HepG2 (cell line): Measurements from ENCODE around the gene SUCLG1. TPM values are rescaled to one million over a fixed set of nuclear protein-coding genes. Genes with fewer than 3 reads are reported as not detected.

Source experiments
- ATAC-seq: fragments of 200-7000 bp; cut with Tn5 transposase; 3 replicates; pipeline ENCODE4 v1.9.1; 2020; ENCODE audit warnings: mild to moderate bottlenecking, moderate library complexity
- BruUV-seq: library from RNA; stranded (reverse); fragments of 400-500 nt; replicated peaks from 2 replicates; lab custom pipeline; 2021; lab: Mats Ljungman, UMichigan
- CTCF ChIA-PET: fragments of 300-600 bp; formaldehyde crosslinking; extraction: SDS; loops from one replicate; lab custom pipeline; 2021; ENCODE audit warnings: low total read pairs, inconsistent platforms, low intra/inter-chr PET ratio; lab: Yijun Ruan, JAX
- POLR2A ChIA-PET: fragments of 350-600 bp; sonication (Branson Sonifier 250); formaldehyde crosslinking; loops from one replicate; lab custom pipeline; 2020; ENCODE audit warnings: antibody characterized with exemption, inconsistent platforms; lab: Yijun Ruan, JAX
- DNase-seq: peaks from one replicate; pipeline ENCODE4 v3.0.0-alpha.2; 2015; ENCODE audit warnings: low spot score
- FAIRE-seq: peaks from 3 replicates; lab custom pipeline; 2011; peaks lifted over from hg19 to GRCh38; lab: Jason Lieb, UNC
- H2AFZ ChIP-seq: one replicate; pipeline ENCODE4 v1.6.1; 2011; ENCODE audit warnings: low read length, inconsistent platforms
- H3K27ac ChIP-seq: fragments of 300-600 bp; 3 replicates; pipeline ENCODE4 v1.8.0; 2011; ENCODE audit warnings: mixed run types, mild to moderate bottlenecking, mixed read lengths, low read length, inconsistent platforms; ENCODE audit not compliant: insufficient read depth; ENCODE audit errors: extremely low read length
- H3K27me3 ChIP-seq, 2 experiments: fragments of 200-600 bp in 1 of 2; 2 replicates in 1 of 2; 3 replicates in 1 of 2; pipeline versions ENCODE4 v1.6.0 to v1.8.0; 2011; ENCODE audit warnings: low read length in 2 of 2, mild to moderate bottlenecking in 2 of 2, moderate library complexity in 2 of 2, inconsistent platforms in 1 of 2; ENCODE audit not compliant: insufficient read depth in 2 of 2, control insufficient read depth in 1 of 2
- H3K36me3 ChIP-seq, 2 experiments: fragments of 200-600 bp in 1 of 2; replicated peaks in 1 of 2; 2 replicates in 1 of 2; 3 replicates in 1 of 2; pipeline versions ENCODE4 v1.5.1 to v1.8.0; 2011; ENCODE audit warnings: low read length in 2 of 2, inconsistent platforms in 1 of 2; ENCODE audit not compliant: insufficient read depth in 2 of 2, control insufficient read depth in 1 of 2
- H3K4me1 ChIP-seq: 2 replicates; pipeline ENCODE4 v1.5.1; 2012; ENCODE audit warnings: low read length, inconsistent platforms; ENCODE audit not compliant: insufficient read depth
- H3K4me2 ChIP-seq: 2 replicates; pipeline ENCODE4 v1.6.0; 2011; ENCODE audit warnings: low read depth, low read length, inconsistent platforms
- H3K4me3 ChIP-seq, 3 experiments: fragments of 200-600 bp in 1 of 3; sonication (generic), shearing (Covaris generic) in 1 of 3; replicated peaks in 1 of 3; 2 replicates each; pipeline ENCODE4 v1.5.1; 2011 to 2016; ENCODE audit warnings: low read length in 3 of 3, inconsistent platforms in 2 of 3, low read depth in 2 of 3, mild to moderate bottlenecking in 2 of 3, control low read depth in 1 of 3, mixed read lengths in 1 of 3; ENCODE audit not compliant: insufficient read depth in 1 of 3
- H3K79me2 ChIP-seq: one replicate; pipeline ENCODE4 v1.6.1; 2011; ENCODE audit warnings: low read length, inconsistent platforms; ENCODE audit not compliant: insufficient read depth
- H3K9ac ChIP-seq: 2 replicates; pipeline ENCODE4 v1.6.0; 2011; ENCODE audit warnings: mild to moderate bottlenecking, low read depth, low read length, inconsistent platforms; ENCODE audit not compliant: insufficient read depth
- H3K9me3 ChIP-seq: 2 replicates; pipeline ENCODE4 v1.5.1; 2012; ENCODE audit warnings: mild to moderate bottlenecking, low read length
- H4K20me1 ChIP-seq: 2 replicates; pipeline ENCODE4 v1.6.0; 2011; ENCODE audit warnings: inconsistent platforms, mild to moderate bottlenecking, low read length, moderate library complexity; ENCODE audit not compliant: insufficient read depth
- ARID2 ChIP-seq: sonication (generic); formaldehyde crosslinking; IDR thresholded peaks from 2 replicates; pipeline ENCODE4 v1.8.1; 2022; ENCODE audit warnings: mild to moderate bottlenecking, missing genetic modification reagents, borderline replicate concordance
- RORA ChIP-seq: sonication (generic); formaldehyde crosslinking; IDR thresholded peaks from 2 replicates; pipeline ENCODE4 v1.5.0; 2020; ENCODE audit warnings: mild to moderate bottlenecking, missing genetic modification reagents, moderate library complexity
- SRSF9 ChIP-seq: fragments of 200-400 bp; formaldehyde crosslinking; IDR thresholded peaks from 2 replicates; pipeline ENCODE4 v1.6.1; 2018; ENCODE audit warnings: borderline replicate concordance, mild to moderate bottlenecking, low read depth, low read length; ENCODE audit not compliant: insufficient read depth, poor library complexity, severe bottlenecking
- TP53 ChIP-seq: sonication (generic); formaldehyde crosslinking; conservative IDR thresholded peaks from 2 replicates; pipeline ENCODE4 v1.4.0; 2020; ENCODE audit warnings: missing genetic modification reagents
- ZNF24 ChIP-seq: fragments of 450-650 bp; IDR thresholded peaks from 2 replicates; pipeline ENCODE4 v1.6.1; 2017; ENCODE audit warnings: antibody characterized with exemption, mild to moderate bottlenecking
- ZNF280B ChIP-seq: sonication (generic); formaldehyde crosslinking; IDR thresholded peaks from 2 replicates; pipeline ENCODE4 v1.5.0; 2020; ENCODE audit warnings: missing genetic modification reagents, mild to moderate bottlenecking, borderline replicate concordance
- ZNF441 ChIP-seq: sonication (generic); formaldehyde crosslinking; IDR thresholded peaks from 2 replicates; pipeline ENCODE4 v1.7.0; 2021; ENCODE audit warnings: missing genetic modification reagents, borderline replicate concordance
- ZNF607 ChIP-seq: sonication (generic); formaldehyde crosslinking; IDR thresholded peaks from 2 replicates; pipeline ENCODE4 v1.5.1; 2020; ENCODE audit warnings: missing genetic modification reagents, mild to moderate bottlenecking, borderline replicate concordance
- WGBS: methylation state at CpG from one replicate; pipeline ENCODE4 v1.1.6; 2017; ENCODE audit warnings: low lambda C conversion rate; 5-methylcytosine and 5-hydroxymethylcytosine counted together
- in situ Hi-C: cut with HindIII; loops from 2 replicates; pipeline ENCODE4 v1.10.0; 2017; ENCODE audit warnings: low pct_unique_long_range_greater_than_20kb; ENCODE audit not compliant: extremely low pct_ligation_motif_present
- intact Hi-C: fragments of 100-400 bp; cut with micrococcal nuclease; formaldehyde crosslinking; loops from one replicate; pipeline ENCODE4 v1.10.0; 2022; ENCODE audit not compliant: unreplicated experiment
- polyA plus RNA-seq, 8 experiments: library from polyadenylated mRNA; depleted of rRNA in 3 of 8; stranded (reverse) in 7 of 8; unstranded in 1 of 8; fragments of >200 nt; fragmentation: Illumina TruSeq in 4 of 8; extraction: Trizol in 4 of 8; gene quantifications; 2 replicates each; pipeline versions ENCODE4 v1.2.1 to v1.2.3, GENCODE V29; 2011 to 2016; ENCODE audit warnings: low read depth in 4 of 8, missing spikeins in 1 of 8, mixed read lengths in 1 of 8; ENCODE audit not compliant: insufficient read depth in 1 of 8
- total RNA-seq, 5 experiments: library from RNA; depleted of rRNA; stranded (reverse); fragments of >200 nt; fragmentation: Illumina TruSeq; extraction: Trizol; gene quantifications; 2 replicates each; pipeline ENCODE4 v1.2.3, GENCODE V29; 2016; ENCODE audit warnings: low read depth in 1 of 5

SUCLG1 gene
- total and polyA plus RNA-seq, 2 of the 13 experiments (the other 11 are each of a cell fraction or from before 2014, with no cell fraction given): 58.7 to 121 TPM

GRCh38 chr2:84441036-84441435 lies 18.0 kb downstream of the SUCLG1 start:
- no peak for FAIRE-seq
- Histone ChIP-seq H3K9me3 (no peaks in the 10 kb centered on the region), H3K4me2 (no peak overlapping the region), H3K4me3 (no peak overlapping the region), H3K4me1 (no peaks in the 10 kb centered on the region), H2AFZ (no peak overlapping the region), H3K36me3 (peaks cover 27 to 77% of the 10 kb centered on the region in 2 experiments), H3K27me3 (no peaks in the 10 kb centered on the region), H4K20me1 (no peaks in the 10 kb centered on the region), H3K27ac (no peak overlapping the region), H3K79me2 (no peaks in the 10 kb centered on the region), H3K9ac (no peak overlapping the region)
- ATAC-seq: no peak
- intact Hi-C loops (no loop called here), in situ Hi-C loops (no loop called here)
- no TSS peak for BruUV-seq
- TF ChIP-seq ARID2 (CRISPR knock-in tag): no peak
- no peak for TF ChIP-seq SRSF9
- no peak for TF ChIP-seq TP53
- no peak for TF ChIP-seq ZNF607 (CRISPR knock-in tag)
- TF ChIP-seq RORA (CRISPR knock-in tag): no peak
- TF ChIP-seq ZNF441 (CRISPR knock-in tag): no peak
- no peak for TF ChIP-seq ZNF280B
- TF ChIP-seq ZNF24: no peak
- 97% methylated on average over 4 of the region's 4 CpGs for WGBS
- DNase-seq: no peak
- ChIA-PET CTCF (no interaction called here), POLR2A (no interaction called here)
